Left ventricle myocardium inferior (tissue), 1 donor: ENCODE results near the gene JUN. TPM values are rescaled to one million over a fixed set of nuclear protein-coding genes. Genes with fewer than 3 reads are reported as not detected.

ENCODE experiments used
- DNase-seq: peaks from one replicate; pipeline ENCODE4 v3.0.0-alpha.2; 2020
- H3K27ac ChIP-seq: fragments of 200-600 bp; replicated peaks from 2 replicates; pipeline ENCODE4 v1.8.0; 2021
- H3K27me3 ChIP-seq: fragments of 200-600 bp; 2 replicates; pipeline ENCODE4 v1.8.0; 2021; ENCODE audit warnings: low read depth
- H3K36me3 ChIP-seq: fragments of 200-600 bp; 2 replicates; pipeline ENCODE4 v1.8.0; 2021
- H3K4me1 ChIP-seq: fragments of 200-600 bp; 2 replicates; pipeline ENCODE4 v1.8.0; 2021
- H3K4me3 ChIP-seq: fragments of 200-600 bp; 2 replicates; pipeline ENCODE4 v1.8.0; 2021; ENCODE audit warnings: mild to moderate bottlenecking, moderate library complexity
- H3K9me3 ChIP-seq: fragments of 200-600 bp; replicated peaks from 2 replicates; pipeline ENCODE4 v1.8.0; 2021
- CTCF ChIP-seq: fragments of 200-600 bp; IDR thresholded peaks from 2 replicates; pipeline ENCODE4 v1.8.0; 2021; ENCODE audit warnings: antibody characterized with exemption, mild to moderate bottlenecking, borderline replicate concordance
- intact Hi-C: fragments of 100-400 bp; cut with micrococcal nuclease; formaldehyde crosslinking; loops from one replicate; pipeline ENCODE4 v1.11.0; 2022
- total RNA-seq: library from RNA; stranded (reverse); fragmentation: NEBNext Ultra II Directional; extraction: Animal tissue kit (Norgen Biotek cat#: 25700); gene quantifications from one replicate; pipeline ENCODE4 v1.2.1, GENCODE V29; 2021
- donor health status: DM: no; HTN: yes; CAD: no; lungs with severe emphysema.

JUN gene
- total RNA-seq, 1 donor from 2014 or later, result 101 TPM

GRCh38 chr1:58786927-58787245, 3.0 kb upstream of the JUN start:
- Histone ChIP-seq H3K27me3 (no peaks in the 10 kb centered on the region), H3K4me1 (peaks cover 33% of the 10 kb centered on the region), H3K9me3 (peaks cover 11% of the 10 kb centered on the region), H3K4me3 (no peak overlapping the region), H3K27ac (peak overlapping the region; percentile 99), H3K36me3 (peaks cover 14% of the 10 kb centered on the region)
- DNase-seq, result no peak
- no peak for TF ChIP-seq CTCF
- intact Hi-C loops, result loop anchor here (10.0 kb wide), 4 partner anchors 118 to 908 kb away; partner anchors contain the start of gene FGGY

GRCh38 chr1:58786184-58786926, 2.5 kb upstream of the JUN start:
- H3K36me3 ChIP-seq, result peaks cover 16% of the 10 kb centered on the region
- DNase-seq, result no peak
- no peak overlapping the region for H3K4me3 ChIP-seq
- peaks cover 11% of the 10 kb centered on the region for H3K9me3 ChIP-seq
- H3K27me3 ChIP-seq, result no peaks in the 10 kb centered on the region
- intact Hi-C loops, result loop anchor here (10.0 kb wide), 4 partner anchors 118 to 908 kb away; partner anchors contain the start of gene FGGY
- TF ChIP-seq CTCF, result no peak
- H3K27ac ChIP-seq, result peak overlapping the region; percentile 99
- H3K4me1 ChIP-seq, result peaks cover 39% of the 10 kb centered on the region

- DNase-seq, result peak; percentile 63
- Histone ChIP-seq H3K4me3 (peak overlapping the region; percentile 94), H3K4me1 (peaks cover 47% of the 10 kb centered on the region), H3K27ac (peak overlapping the region; percentile 99), H3K36me3 (peaks cover 16% of the 10 kb centered on the region), H3K9me3 (peaks cover 11% of the 10 kb centered on the region), H3K27me3 (no peaks in the 10 kb centered on the region)
- no peak for TF ChIP-seq CTCF
- intact Hi-C loops, result loop anchor here (10.0 kb wide), 4 partner anchors 119 to 909 kb away; partner anchors contain the start of gene FGGY
Measured at GRCh38 chr1:58785442-58786058, 1.7 kb upstream of the JUN start.

- TF ChIP-seq CTCF, result peak; percentile 76
- peak overlapping the region; percentile 94 for H3K4me3 ChIP-seq
- peaks cover 53% of the 10 kb centered on the region for H3K4me1 ChIP-seq
- no peaks in the 10 kb centered on the region for H3K27me3 ChIP-seq
- intact Hi-C loops, result loop anchor here (10.0 kb wide), 4 partner anchors 120 to 910 kb away; partner anchors contain the start of gene FGGY
- peaks cover 16% of the 10 kb centered on the region for H3K36me3 ChIP-seq
- peak; percentile 90 for DNase-seq
- H3K9me3 ChIP-seq, result peaks cover 11% of the 10 kb centered on the region
- peak overlapping the region; percentile 99 for H3K27ac ChIP-seq
Measured at GRCh38 chr1:58784758-58785441, 1.1 kb upstream of the JUN start.
